Endothelial cell (in vitro differentiated cells): ENCODE measurements around the gene COX7A2. TPM values are rescaled to one million over a fixed set of nuclear protein-coding genes. Genes with fewer than 3 reads are reported as not detected.
A peak's percentile ranks its signal among the peaks of the same experiment; 100 is the strongest.

ENCODE experiments used
- DNase-seq: peaks from one replicate; pipeline ENCODE4 v3.0.0; 2021; ENCODE audit warnings: low spot score
- H3K27ac Mint-ChIP-seq: one replicate; pipeline ENCODE4 v1.8.0; 2021; ENCODE audit warnings: mixed read lengths, inconsistent platforms; ENCODE audit not compliant: unreplicated experiment
- H3K27me3 Mint-ChIP-seq: one replicate; pipeline ENCODE4 v1.8.0; 2021; ENCODE audit warnings: mild to moderate bottlenecking, moderate library complexity, mixed read lengths, inconsistent platforms; ENCODE audit not compliant: unreplicated experiment
- H3K36me3 Mint-ChIP-seq: one replicate; pipeline ENCODE4 v1.8.0; 2021; ENCODE audit warnings: mild to moderate bottlenecking, low read depth, mixed read lengths, inconsistent platforms; ENCODE audit not compliant: unreplicated experiment
- H3K4me1 Mint-ChIP-seq: one replicate; pipeline ENCODE4 v1.8.0; 2021; ENCODE audit warnings: mild to moderate bottlenecking, mixed read lengths, inconsistent platforms; ENCODE audit not compliant: unreplicated experiment
- H3K4me3 Mint-ChIP-seq: one replicate; pipeline ENCODE4 v1.8.0; 2021; ENCODE audit warnings: mild to moderate bottlenecking, mixed read lengths, inconsistent platforms; ENCODE audit not compliant: unreplicated experiment
- H3K9me3 Mint-ChIP-seq: one replicate; pipeline ENCODE4 v1.8.0; 2021; ENCODE audit warnings: mixed read lengths, inconsistent platforms; ENCODE audit not compliant: unreplicated experiment
- total RNA-seq: library from RNA; stranded (reverse); fragmentation: NEBNext Ultra II Directional; extraction: Animal tissue kit (Norgen Biotek cat#: 25700); gene quantifications from one replicate; pipeline ENCODE4 v1.2.1, GENCODE V29; 2021; ENCODE audit not compliant: unreplicated experiment
- TF ChIP-seq, protein P1 (sequence below): fragments of 200-600 bp; sonication (generic); IDR thresholded peaks from one replicate; pipeline ENCODE4 v1.5.0; 2021; ENCODE audit warnings: antibody characterized with exemption; ENCODE audit not compliant: unreplicated experiment

COX7A2 gene
- total RNA-seq, 1 donor from 2014 or later, result 341 TPM

- no peak for DNase-seq
- H3K9me3 Mint-ChIP-seq, result no peaks in the 10 kb centered on the region
- H3K4me1 Mint-ChIP-seq, result peaks cover 12% of the 10 kb centered on the region
- TF ChIP-seq, protein P1, sequence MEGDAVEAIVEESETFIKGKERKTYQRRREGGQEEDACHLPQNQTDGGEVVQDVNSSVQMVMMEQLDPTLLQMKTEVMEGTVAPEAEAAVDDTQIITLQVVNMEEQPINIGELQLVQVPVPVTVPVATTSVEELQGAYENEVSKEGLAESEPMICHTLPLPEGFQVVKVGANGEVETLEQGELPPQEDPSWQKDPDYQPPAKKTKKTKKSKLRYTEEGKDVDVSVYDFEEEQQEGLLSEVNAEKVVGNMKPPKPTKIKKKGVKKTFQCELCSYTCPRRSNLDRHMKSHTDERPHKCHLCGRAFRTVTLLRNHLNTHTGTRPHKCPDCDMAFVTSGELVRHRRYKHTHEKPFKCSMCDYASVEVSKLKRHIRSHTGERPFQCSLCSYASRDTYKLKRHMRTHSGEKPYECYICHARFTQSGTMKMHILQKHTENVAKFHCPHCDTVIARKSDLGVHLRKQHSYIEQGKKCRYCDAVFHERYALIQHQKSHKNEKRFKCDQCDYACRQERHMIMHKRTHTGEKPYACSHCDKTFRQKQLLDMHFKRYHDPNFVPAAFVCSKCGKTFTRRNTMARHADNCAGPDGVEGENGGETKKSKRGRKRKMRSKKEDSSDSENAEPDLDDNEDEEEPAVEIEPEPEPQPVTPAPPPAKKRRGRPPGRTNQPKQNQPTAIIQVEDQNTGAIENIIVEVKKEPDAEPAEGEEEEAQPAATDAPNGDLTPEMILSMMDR, result no peak
- peaks cover 1% of the 10 kb centered on the region for H3K36me3 Mint-ChIP-seq
- H3K4me3 Mint-ChIP-seq, result no peak overlapping the region
- peaks cover 7% of the 10 kb centered on the region for H3K27me3 Mint-ChIP-seq
- H3K27ac Mint-ChIP-seq, result no peak overlapping the region
Observed at GRCh38 chr6:75213112-75213511, 30.5 kb downstream of the COX7A2 start.

- no peak for DNase-seq
- Mint-ChIP-seq H3K4me1 (peaks cover 21% of the 10 kb centered on the region), H3K36me3 (peaks cover 4% of the 10 kb centered on the region), H3K4me3 (no peak overlapping the region), H3K27me3 (peaks cover 15% of the 10 kb centered on the region), H3K27ac (no peak overlapping the region), H3K9me3 (no peaks in the 10 kb centered on the region)
- TF ChIP-seq, protein P1, result no peak
Observed at GRCh38 chr6:75211920-75212590, 31.5 kb downstream of the COX7A2 start.

DNA sequence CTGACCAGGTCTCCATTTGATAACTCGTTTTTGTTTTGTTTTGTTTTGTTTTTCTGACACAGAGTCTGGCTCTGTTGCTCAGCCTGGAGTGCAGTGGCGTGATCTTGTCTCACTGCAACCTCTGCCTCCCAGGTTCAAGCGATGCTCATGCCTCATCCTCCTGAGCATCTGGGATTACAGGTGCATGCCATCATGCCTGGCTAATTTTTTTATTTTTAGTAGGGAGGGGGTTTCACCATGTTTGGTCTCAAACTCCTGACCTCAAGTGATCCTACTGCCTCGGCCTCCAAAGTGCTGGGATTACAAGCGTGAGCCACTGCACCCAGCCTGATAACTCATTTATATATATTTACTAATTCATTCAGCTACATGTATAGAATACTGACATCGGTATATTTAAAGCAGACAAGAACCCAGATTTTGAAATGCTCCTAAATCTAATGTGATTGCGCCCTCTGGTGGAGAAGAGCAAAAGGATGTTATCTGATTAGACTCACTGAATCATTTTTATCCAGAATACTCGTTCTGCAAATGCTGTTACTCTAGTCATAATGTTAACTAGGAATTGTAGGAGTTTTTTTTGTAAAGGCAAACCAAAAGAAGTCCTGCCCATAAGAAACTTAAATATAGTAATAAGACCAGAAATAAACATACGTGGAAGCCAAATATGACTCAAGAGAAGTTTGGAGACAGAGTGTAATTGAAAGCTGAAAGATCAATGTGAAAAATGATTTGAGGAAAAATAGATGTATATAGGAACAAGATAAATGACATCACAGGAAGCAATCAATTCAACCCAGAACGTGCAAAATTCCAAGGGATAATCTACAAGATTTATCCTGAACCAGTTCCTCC lies 32.5 kb downstream of the COX7A2 start:
- Mint-ChIP-seq H3K4me3 (no peak overlapping the region), H3K4me1 (peaks cover 29% of the 10 kb centered on the region), H3K27ac (no peak overlapping the region), H3K36me3 (peaks cover 4% of the 10 kb centered on the region), H3K27me3 (peaks cover 21% of the 10 kb centered on the region), H3K9me3 (no peaks in the 10 kb centered on the region)
- TF ChIP-seq, protein P1, result peak; percentile 89
- peak; percentile 44 for DNase-seq

- peaks cover 4% of the 10 kb centered on the region for H3K36me3 Mint-ChIP-seq
- H3K4me3 Mint-ChIP-seq, result no peak overlapping the region
- H3K4me1 Mint-ChIP-seq, result peaks cover 39% of the 10 kb centered on the region
- DNase-seq, result no peak
- TF ChIP-seq, protein P1, result peak; percentile 11
- H3K27me3 Mint-ChIP-seq, result peaks cover 29% of the 10 kb centered on the region
- H3K9me3 Mint-ChIP-seq, result no peaks in the 10 kb centered on the region
- no peak overlapping the region for H3K27ac Mint-ChIP-seq
Observed at GRCh38 chr6:75209184-75209723, 34.3 kb downstream of the COX7A2 start.
